ENCODE measurements around the gene WNK4.

WNK4 gene

GRCh38 chr17:42809250-42809649 is 28.8 kb downstream of the WNK4 start:
- no peak overlapping the region for H3K27ac ChIP-seq (replicated peaks)
- no peak overlapping the region for H3K4me3 ChIP-seq (replicated peaks; ENCODE audit: insufficient read depth, low read length)
- no peak for DNase-seq (ENCODE audit: low read depth in 1 of 2, low spot score in 1 of 2)
- H3K27me3 ChIP-seq (ENCODE audit: insufficient read depth, poor library complexity, severe bottlenecking) = no peaks in the 10 kb centered on the region
- TF ChIP-seq SPI1 (IDR thresholded peaks at IDR 0.05; ENCODE audit: borderline replicate concordance, low read depth) (no peak), GABPA (IDR thresholded peaks at IDR 0.05; ENCODE audit: low read depth) (no peak), CTCF (IDR thresholded peaks at IDR 0.05; ENCODE audit: insufficient read depth, low read length) (no peak), POLR2AphosphoS5 (IDR thresholded peaks at IDR 0.05; ENCODE audit: low read depth) (no peak), REST (IDR thresholded peaks at IDR 0.05; ENCODE audit: insufficient replicate concordance, low read depth) (no peak)

- Histone ChIP-seq H3K4me3 (replicated peaks; ENCODE audit: insufficient read depth, low read length) (no peak overlapping the region), H3K27ac (replicated peaks) (no peak overlapping the region), H3K27me3 (ENCODE audit: insufficient read depth, poor library complexity, severe bottlenecking) (no peaks in the 10 kb centered on the region)
- DNase-seq (ENCODE audit: low read depth in 1 of 2, low spot score in 1 of 2) = no peak
- no peak for TF ChIP-seq SPI1 (IDR thresholded peaks at IDR 0.05; ENCODE audit: borderline replicate concordance, low read depth)
- no peak for TF ChIP-seq GABPA (IDR thresholded peaks at IDR 0.05; ENCODE audit: low read depth)
- TF ChIP-seq POLR2AphosphoS5 (IDR thresholded peaks at IDR 0.05; ENCODE audit: low read depth) = no peak
- no peak for TF ChIP-seq REST (IDR thresholded peaks at IDR 0.05; ENCODE audit: insufficient replicate concordance, low read depth)
- TF ChIP-seq CTCF (IDR thresholded peaks at IDR 0.05; ENCODE audit: insufficient read depth, low read length) = no peak
Measured at GRCh38 chr17:42814633-42815399, 34.4 kb downstream of the WNK4 start.

GRCh38 chr17:42817866-42818265 is 37.5 kb downstream of the WNK4 start:
- no peak for TF ChIP-seq POLR2AphosphoS5 (IDR thresholded peaks at IDR 0.05; ENCODE audit: low read depth)
- no peak for TF ChIP-seq GABPA (IDR thresholded peaks at IDR 0.05; ENCODE audit: low read depth)
- Histone ChIP-seq H3K27ac (replicated peaks) (no peak overlapping the region), H3K27me3 (ENCODE audit: insufficient read depth, poor library complexity, severe bottlenecking) (no peaks in the 10 kb centered on the region), H3K4me3 (replicated peaks; ENCODE audit: insufficient read depth, low read length) (no peak overlapping the region)
- DNase-seq (ENCODE audit: low read depth in 1 of 2, low spot score in 1 of 2) = no peak

GRCh38 chr17:42818379-42818778 is 38.0 kb downstream of the WNK4 start:
- Histone ChIP-seq H3K27ac (replicated peaks) (no peak overlapping the region), H3K4me3 (replicated peaks; ENCODE audit: insufficient read depth, low read length) (no peak overlapping the region), H3K27me3 (ENCODE audit: insufficient read depth, poor library complexity, severe bottlenecking) (no peaks in the 10 kb centered on the region)
- TF ChIP-seq POLR2AphosphoS5 (IDR thresholded peaks at IDR 0.05; ENCODE audit: low read depth) = no peak
- no peak for TF ChIP-seq GABPA (IDR thresholded peaks at IDR 0.05; ENCODE audit: low read depth)
- TF ChIP-seq SPI1 (IDR thresholded peaks at IDR 0.05; ENCODE audit: borderline replicate concordance, low read depth) = no peak
- no peak for TF ChIP-seq REST (IDR thresholded peaks at IDR 0.05; ENCODE audit: insufficient replicate concordance, low read depth)
- TF ChIP-seq CTCF (IDR thresholded peaks at IDR 0.05; ENCODE audit: insufficient read depth, low read length) = no peak
- no peak for DNase-seq (ENCODE audit: low read depth in 1 of 2, low spot score in 1 of 2)
